T-helper 1 cell treated with Interleukin-12 subunit alpha and Interleukin-12 subunit beta and Interleukin-4 antibody, amounts not matched to agents 30 μg/mL and 1 μg/mL, for 36 hours (primary cell): ENCODE data around the gene MS4A1.
"Not testable (repeated sequence)": the region's sequence is repeated elsewhere in the genome, so short reads cannot be mapped to it uniquely, and the experiment has no call there.

ENCODE experiments used
- H3K27ac Mint-ChIP-seq: one replicate; pipeline ENCODE4 v1.8.0; 2021; ENCODE audit warnings: mild to moderate bottlenecking, mixed read lengths
- H3K27me3 Mint-ChIP-seq: one replicate; pipeline ENCODE4 v1.8.0; 2021; ENCODE audit warnings: low read depth, mixed read lengths
- H3K36me3 Mint-ChIP-seq: one replicate; pipeline ENCODE4 v1.8.0; 2021; ENCODE audit warnings: low read depth, mixed read lengths
- H3K4me1 Mint-ChIP-seq: one replicate; pipeline ENCODE4 v1.8.0; 2021; ENCODE audit warnings: low read depth, mixed read lengths
- H3K4me3 Mint-ChIP-seq: one replicate; pipeline ENCODE4 v1.8.0; 2021; ENCODE audit warnings: mild to moderate bottlenecking, moderate library complexity, mixed read lengths
- H3K9me3 Mint-ChIP-seq: one replicate; pipeline ENCODE4 v1.8.0; 2021; ENCODE audit warnings: mixed read lengths

MS4A1 gene

GRCh38 chr11:60482361-60482760, 26.7 kb downstream of the MS4A1 start:
- no peaks in the 10 kb centered on the region for H3K9me3 Mint-ChIP-seq
- H3K4me1 Mint-ChIP-seq, result no peaks in the 10 kb centered on the region

DNA sequence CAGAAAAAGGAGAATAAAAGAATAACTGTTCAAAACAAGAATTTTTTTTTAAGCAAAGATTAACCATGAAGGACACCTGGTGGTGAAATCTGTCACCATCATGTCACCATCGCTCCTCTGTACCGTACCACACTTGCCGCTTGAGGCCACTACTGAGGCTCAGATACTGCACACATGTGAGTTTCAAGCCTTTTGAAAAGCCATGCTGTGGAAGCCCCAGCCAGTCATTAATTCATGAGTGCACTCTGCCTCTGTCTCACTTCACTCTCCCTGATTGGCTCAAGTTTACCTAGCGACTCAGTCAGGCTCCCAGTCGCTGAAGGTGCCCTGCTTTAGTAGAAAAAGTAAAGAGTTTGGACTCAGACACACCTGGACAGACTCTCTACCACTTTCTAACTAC, 30.3 kb downstream of the MS4A1 start:
- H3K4me3 Mint-ChIP-seq, result no peak overlapping the region
- no peaks in the 10 kb centered on the region for H3K9me3 Mint-ChIP-seq
- no peak overlapping the region for H3K27ac Mint-ChIP-seq
- no peaks in the 10 kb centered on the region for H3K36me3 Mint-ChIP-seq
- peaks cover 8% of the 10 kb centered on the region for H3K27me3 Mint-ChIP-seq
- H3K4me1 Mint-ChIP-seq, result no peaks in the 10 kb centered on the region

More at GRCh38 chr11:60482361-60482760, 26.7 kb downstream of the MS4A1 start:
- no peak overlapping the region for H3K27ac Mint-ChIP-seq
- no peaks in the 10 kb centered on the region for H3K36me3 Mint-ChIP-seq
- peaks cover 23% of the 10 kb centered on the region for H3K27me3 Mint-ChIP-seq
- no peak overlapping the region for H3K4me3 Mint-ChIP-seq

DNA sequence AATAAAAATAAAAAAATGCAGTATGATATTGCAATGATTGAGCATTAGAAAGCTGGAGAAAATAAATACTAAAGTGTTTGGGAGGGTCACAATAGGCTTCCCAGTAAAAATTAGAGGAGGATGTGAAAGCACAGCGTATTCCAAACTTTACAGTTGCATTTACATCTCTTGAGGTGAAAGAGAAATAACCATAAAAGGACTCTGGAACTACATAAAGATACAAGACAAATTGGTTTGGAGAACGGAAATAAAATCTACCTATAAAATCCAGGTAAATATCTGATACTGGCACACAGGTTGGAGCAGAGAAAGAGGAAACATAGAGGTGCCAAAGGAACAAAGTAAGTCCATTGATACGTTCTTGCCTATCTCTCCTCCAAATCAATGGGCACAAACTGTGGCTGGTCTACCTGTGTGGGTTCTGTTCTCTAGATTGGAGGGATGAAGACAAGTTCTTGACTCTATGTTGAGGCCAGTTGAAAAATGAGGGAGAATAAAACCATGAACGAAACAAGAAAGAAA, 36.9 kb downstream of the MS4A1 start, which contains the start of gene MS4A12:
Gene MS4A12, plus strand, starts transcription at position 291 of the 522 bp plus-strand sequence. CDS start 4,541 bp downstream, outside the sequence.
- Mint-ChIP-seq H3K4me3 (no peak within 1 kb of the TSS), H3K27ac (no peak within 1 kb of the TSS), H3K9me3 (no peaks in the 10 kb centered on the region), H3K36me3 (no peaks in the 10 kb centered on the region), H3K4me1 (no peaks in the 10 kb centered on the region), H3K27me3 (peaks cover 13% of the 10 kb centered on the region)

GRCh38 chr11:60493454-60493853, 37.8 kb downstream of the MS4A1 start:
- Mint-ChIP-seq H3K4me3 (no peak overlapping the region), H3K9me3 (no peaks in the 10 kb centered on the region), H3K4me1 (no peaks in the 10 kb centered on the region), H3K27ac (no peak overlapping the region), H3K27me3 (peaks cover 22% of the 10 kb centered on the region), H3K36me3 (no peaks in the 10 kb centered on the region)

- H3K36me3 Mint-ChIP-seq, result no peaks in the 10 kb centered on the region
- H3K4me1 Mint-ChIP-seq, result no peaks in the 10 kb centered on the region
- peaks cover 47% of the 10 kb centered on the region for H3K27me3 Mint-ChIP-seq
- H3K9me3 Mint-ChIP-seq, result no peaks in the 10 kb centered on the region
- H3K27ac Mint-ChIP-seq, result no peak overlapping the region
- H3K4me3 Mint-ChIP-seq, result no peak overlapping the region
These were observed 42.8 kb downstream of the MS4A1 start for GRCh38 chr11:60498399-60498798.

DNA sequence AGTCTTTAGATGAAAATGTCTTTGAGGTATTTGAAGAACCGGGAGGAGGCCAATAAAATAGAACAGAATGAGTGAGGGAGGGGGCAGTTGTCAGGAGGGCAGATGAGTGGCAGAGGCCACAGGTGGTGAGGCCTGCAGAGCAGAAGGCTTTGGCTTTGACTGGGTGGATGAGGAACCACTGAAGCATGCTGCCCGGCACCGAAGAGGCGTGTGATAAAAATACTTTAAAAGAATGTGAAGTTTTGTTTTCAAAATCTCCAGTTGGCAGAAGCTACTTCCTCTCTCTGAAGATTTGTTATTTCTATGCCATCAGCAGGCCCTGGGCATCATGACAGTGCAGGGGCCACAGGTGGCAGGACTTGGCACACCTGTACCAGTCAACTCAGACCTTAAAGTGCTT, 43.2 kb downstream of the MS4A1 start:
- no peaks in the 10 kb centered on the region for H3K36me3 Mint-ChIP-seq
- H3K9me3 Mint-ChIP-seq, result no peaks in the 10 kb centered on the region
- H3K4me3 Mint-ChIP-seq, result no peak overlapping the region
- no peak overlapping the region for H3K27ac Mint-ChIP-seq
- H3K27me3 Mint-ChIP-seq, result peaks cover 50% of the 10 kb centered on the region
- peaks cover under 1% of the 10 kb centered on the region for H3K4me1 Mint-ChIP-seq

- peaks cover 51% of the 10 kb centered on the region for H3K27me3 Mint-ChIP-seq
- H3K36me3 Mint-ChIP-seq, result no peaks in the 10 kb centered on the region
- peaks cover 11% of the 10 kb centered on the region for H3K4me1 Mint-ChIP-seq
- no peak overlapping the region for H3K4me3 Mint-ChIP-seq
- no peaks in the 10 kb centered on the region for H3K9me3 Mint-ChIP-seq
- no peak overlapping the region for H3K27ac Mint-ChIP-seq
These were observed 44.7 kb downstream of the MS4A1 start for GRCh38 chr11:60500276-60500910.

- no peak overlapping the region for H3K27ac Mint-ChIP-seq
- H3K4me1 Mint-ChIP-seq, result peaks cover 11% of the 10 kb centered on the region
- H3K4me3 Mint-ChIP-seq, result no peak overlapping the region
- H3K36me3 Mint-ChIP-seq, result no peaks in the 10 kb centered on the region
- peaks cover 53% of the 10 kb centered on the region for H3K27me3 Mint-ChIP-seq
- no peaks in the 10 kb centered on the region for H3K9me3 Mint-ChIP-seq
These were observed 46.7 kb downstream of the MS4A1 start for GRCh38 chr11:60502221-60502775.

DNA sequence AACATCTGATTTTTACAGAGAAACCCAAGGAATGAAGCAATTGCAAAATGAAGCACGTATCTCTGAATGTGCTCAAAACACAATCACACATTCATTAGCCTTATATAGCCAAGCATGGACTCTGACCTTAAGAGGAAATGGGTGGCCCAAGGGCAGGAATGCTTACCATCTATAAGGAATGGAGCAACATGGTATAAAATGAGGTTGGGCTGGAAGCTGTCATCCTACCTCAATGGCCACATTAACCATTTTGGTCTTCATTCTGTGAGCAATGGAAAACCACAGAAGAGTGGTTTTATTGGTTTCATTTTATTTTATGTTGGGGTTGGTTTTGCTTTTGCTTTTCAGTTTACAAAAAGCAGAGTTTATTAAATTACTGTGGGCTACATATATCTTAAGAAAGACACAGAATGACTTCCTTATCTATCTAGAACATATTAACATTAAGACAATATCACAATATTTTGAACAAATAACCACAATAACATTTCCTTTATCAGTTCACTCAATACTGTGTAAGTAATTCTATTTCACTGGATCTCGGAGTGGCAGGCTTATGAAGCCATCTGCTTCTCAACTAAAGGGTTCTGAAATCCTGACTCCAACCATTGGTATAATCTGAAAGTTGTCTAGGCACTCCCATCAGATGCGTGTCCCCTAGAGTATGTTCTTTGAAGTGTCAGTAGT, 48.7 kb downstream of the MS4A1 start:
- Mint-ChIP-seq H3K4me3 (no peak overlapping the region), H3K4me1 (peaks cover 11% of the 10 kb centered on the region), H3K27ac (no peak overlapping the region), H3K27me3 (peaks cover 42% of the 10 kb centered on the region), H3K36me3 (no peaks in the 10 kb centered on the region), H3K9me3 (no peaks in the 10 kb centered on the region)

- H3K27ac Mint-ChIP-seq, H3K9me3 Mint-ChIP-seq, H3K4me3 Mint-ChIP-seq: not testable (repeated sequence)
These were observed 54.0 kb downstream of the MS4A1 start for GRCh38 chr11:60509609-60510008.

GRCh38 chr11:60510209-60510608, 54.6 kb downstream of the MS4A1 start:
- not testable (repeated sequence) for H3K36me3 Mint-ChIP-seq, H3K9me3 Mint-ChIP-seq, H3K4me3 Mint-ChIP-seq, H3K4me1 Mint-ChIP-seq, H3K27ac Mint-ChIP-seq
- peaks cover 11% of the 10 kb centered on the region for H3K27me3 Mint-ChIP-seq

More at GRCh38 chr11:60509609-60510008, 54.0 kb downstream of the MS4A1 start:
- not testable (repeated sequence) for H3K36me3 Mint-ChIP-seq, H3K4me1 Mint-ChIP-seq
- peaks cover 15% of the 10 kb centered on the region for H3K27me3 Mint-ChIP-seq

GRCh38 chr11:60511393-60511792, 55.7 kb downstream of the MS4A1 start:
- H3K4me1 Mint-ChIP-seq, result no peaks in the 10 kb centered on the region
- H3K27ac Mint-ChIP-seq, result no peak overlapping the region
- H3K4me3 Mint-ChIP-seq, result no peak overlapping the region
- peaks cover 6% of the 10 kb centered on the region for H3K27me3 Mint-ChIP-seq
- no peaks in the 10 kb centered on the region for H3K9me3 Mint-ChIP-seq
- H3K36me3 Mint-ChIP-seq, result no peaks in the 10 kb centered on the region

DNA sequence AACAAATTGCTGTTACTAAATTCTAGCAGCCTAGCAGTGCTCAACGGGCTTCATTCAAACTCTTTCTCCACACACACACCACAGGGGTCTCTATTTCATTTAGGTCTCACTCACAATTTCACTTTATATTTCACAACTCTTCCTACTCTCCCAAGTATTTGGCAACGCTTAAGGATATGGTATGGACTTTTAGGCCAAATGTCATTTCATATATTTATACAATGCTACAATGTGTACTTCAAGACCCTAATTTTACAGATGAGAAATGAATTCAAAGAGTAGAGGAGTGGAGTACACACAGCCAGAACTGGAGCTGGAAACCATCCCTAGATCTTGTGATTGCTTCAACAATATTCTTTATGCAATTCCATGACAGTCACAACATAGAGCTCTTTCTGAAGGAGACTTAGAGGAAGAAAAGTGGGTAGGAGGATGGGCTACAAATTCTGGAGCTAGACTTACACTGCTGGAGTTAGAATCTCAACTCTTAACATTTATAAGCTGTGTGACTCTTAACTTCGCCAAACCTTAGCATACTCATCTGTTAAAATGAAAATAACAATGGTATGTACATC, 57.1 kb downstream of the MS4A1 start:
- Mint-ChIP-seq H3K27me3 (peaks cover 3% of the 10 kb centered on the region), H3K9me3 (no peaks in the 10 kb centered on the region), H3K27ac (no peak overlapping the region), H3K4me1 (no peaks in the 10 kb centered on the region), H3K4me3 (no peak overlapping the region), H3K36me3 (no peaks in the 10 kb centered on the region)

GRCh38 chr11:60513496-60514460, 58.1 kb downstream of the MS4A1 start:
- Mint-ChIP-seq H3K4me1 (no peaks in the 10 kb centered on the region), H3K4me3 (no peak overlapping the region), H3K36me3 (no peaks in the 10 kb centered on the region), H3K27ac (no peak overlapping the region), H3K9me3 (no peaks in the 10 kb centered on the region), H3K27me3 (peaks cover 4% of the 10 kb centered on the region)
